Effector memory CD4-positive, alpha-beta T cell (primary cell): ENCODE measurements around the gene RGS4.

ENCODE experiments used
- DNase-seq, 3 donors: peaks; one replicate each; pipeline ENCODE4 v3.0.0-alpha.2; 2020
- H3K27ac ChIP-seq: 2 replicates; pipeline ENCODE4 v1.7.0; 2013; ENCODE audit warnings: mild to moderate bottlenecking, low read length, moderate library complexity; ENCODE audit not compliant: insufficient read depth, poor library complexity, severe bottlenecking
- H3K27me3 ChIP-seq: replicated peaks from 2 replicates; pipeline ENCODE4 v1.7.0; 2013; ENCODE audit warnings: mild to moderate bottlenecking, low read length; ENCODE audit not compliant: insufficient read depth, control insufficient read depth, poor library complexity, severe bottlenecking
- H3K36me3 ChIP-seq: 2 replicates; pipeline ENCODE4 v1.7.0; 2013; ENCODE audit warnings: mild to moderate bottlenecking, low read length, moderate library complexity; ENCODE audit not compliant: control insufficient read depth, insufficient read depth
- H3K4me1 ChIP-seq: 2 replicates; pipeline ENCODE4 v1.7.0; 2013; ENCODE audit warnings: low read length, mild to moderate bottlenecking; ENCODE audit not compliant: control insufficient read depth, insufficient read depth, poor library complexity, severe bottlenecking
- H3K4me3 ChIP-seq: 2 replicates; pipeline ENCODE4 v1.7.0; 2013; ENCODE audit warnings: low read length, low read depth, mild to moderate bottlenecking; ENCODE audit not compliant: insufficient read depth, poor library complexity, severe bottlenecking
- H3K9me3 ChIP-seq: 2 replicates; pipeline ENCODE4 v1.7.0; 2013; ENCODE audit warnings: mild to moderate bottlenecking, low read length, moderate library complexity; ENCODE audit not compliant: control insufficient read depth

Gene RGS4

GRCh38 chr1:163124812-163125211 is 55.7 kb downstream of the RGS4 start:
- Histone ChIP-seq H3K36me3 (no peaks in the 10 kb centered on the region), H3K4me3 (no peak overlapping the region), H3K27me3 (no peaks in the 10 kb centered on the region), H3K27ac (no peak overlapping the region), H3K9me3 (no peaks in the 10 kb centered on the region), H3K4me1 (no peaks in the 10 kb centered on the region)
- DNase-seq, result no peak
